ENCODE results near the gene STAU1.

DNA sequence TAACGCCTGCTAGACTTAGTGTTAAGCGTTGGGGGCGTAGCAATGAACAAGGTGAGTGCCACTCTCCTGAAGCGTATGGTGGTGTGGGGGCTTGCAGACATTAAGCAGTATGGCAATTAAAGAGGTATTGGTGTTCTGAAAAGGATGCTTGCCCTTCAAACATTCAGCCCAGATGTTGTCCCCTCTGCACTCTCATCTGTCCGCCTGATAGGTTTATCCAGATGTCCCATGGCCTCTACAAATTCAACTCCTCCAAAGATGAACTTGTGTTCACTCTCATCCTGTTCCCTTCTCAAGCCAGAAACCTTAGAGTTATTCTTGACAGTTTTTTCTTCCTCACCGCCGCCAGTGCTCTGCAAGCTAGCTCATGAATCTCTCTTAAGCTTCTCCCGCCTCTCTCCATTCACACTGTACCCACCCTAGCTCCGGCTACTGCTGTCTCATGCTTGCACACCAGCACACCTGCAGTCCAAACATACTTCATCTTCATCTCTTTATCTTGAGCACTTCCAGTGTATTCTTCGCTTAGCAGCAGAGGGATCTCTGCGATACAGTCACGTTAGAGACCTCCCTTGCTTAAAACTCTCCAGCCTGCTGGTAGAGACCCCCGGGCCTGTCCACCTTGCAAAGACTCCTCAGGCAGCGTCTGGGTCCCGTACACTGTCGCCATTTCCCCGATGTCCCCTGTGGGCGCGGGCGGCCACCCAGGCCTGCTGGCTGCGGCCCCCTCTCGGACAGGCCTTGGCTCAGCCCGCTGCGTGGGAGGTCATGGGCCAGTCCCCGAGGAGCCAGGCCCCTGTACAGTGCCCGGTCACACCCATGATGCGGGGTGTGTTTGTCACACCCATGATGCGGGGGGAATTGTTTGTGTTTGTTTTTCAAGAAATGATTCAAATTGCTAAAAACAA is 32.0 kb upstream of the STAU1 start:
- TF ChIP-seq, protein P1, sequence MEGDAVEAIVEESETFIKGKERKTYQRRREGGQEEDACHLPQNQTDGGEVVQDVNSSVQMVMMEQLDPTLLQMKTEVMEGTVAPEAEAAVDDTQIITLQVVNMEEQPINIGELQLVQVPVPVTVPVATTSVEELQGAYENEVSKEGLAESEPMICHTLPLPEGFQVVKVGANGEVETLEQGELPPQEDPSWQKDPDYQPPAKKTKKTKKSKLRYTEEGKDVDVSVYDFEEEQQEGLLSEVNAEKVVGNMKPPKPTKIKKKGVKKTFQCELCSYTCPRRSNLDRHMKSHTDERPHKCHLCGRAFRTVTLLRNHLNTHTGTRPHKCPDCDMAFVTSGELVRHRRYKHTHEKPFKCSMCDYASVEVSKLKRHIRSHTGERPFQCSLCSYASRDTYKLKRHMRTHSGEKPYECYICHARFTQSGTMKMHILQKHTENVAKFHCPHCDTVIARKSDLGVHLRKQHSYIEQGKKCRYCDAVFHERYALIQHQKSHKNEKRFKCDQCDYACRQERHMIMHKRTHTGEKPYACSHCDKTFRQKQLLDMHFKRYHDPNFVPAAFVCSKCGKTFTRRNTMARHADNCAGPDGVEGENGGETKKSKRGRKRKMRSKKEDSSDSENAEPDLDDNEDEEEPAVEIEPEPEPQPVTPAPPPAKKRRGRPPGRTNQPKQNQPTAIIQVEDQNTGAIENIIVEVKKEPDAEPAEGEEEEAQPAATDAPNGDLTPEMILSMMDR (IDR thresholded peaks at IDR 0.05), result no peak
- TF ChIP-seq EZH2 (IDR thresholded peaks at IDR 0.05), result no peak

All from neural progenitor cell (in vitro differentiated cells).